SHP77 (cell line): ENCODE results near the gene CLDN9.
A peak's percentile ranks its signal among the peaks of the same experiment; 100 is the strongest.

Experiments used
- DNase-seq, 2 experiments: peaks; one replicate each; lab custom pipeline; 2025; lab: John Stamatoyannopoulos, UW

The CLDN9 gene

GRCh38 chr16:3017794-3018506 lies 5.2 kb downstream of the CLDN9 start, which contains the start of gene CLDN6:
Gene CLDN6, minus strand, starts transcription at chr16:3018183. Its CDS starts 2,162 bp downstream, at chr16:3016021.
- DNase-seq = peak in 1 of 2 experiments; percentile 38

DNA sequence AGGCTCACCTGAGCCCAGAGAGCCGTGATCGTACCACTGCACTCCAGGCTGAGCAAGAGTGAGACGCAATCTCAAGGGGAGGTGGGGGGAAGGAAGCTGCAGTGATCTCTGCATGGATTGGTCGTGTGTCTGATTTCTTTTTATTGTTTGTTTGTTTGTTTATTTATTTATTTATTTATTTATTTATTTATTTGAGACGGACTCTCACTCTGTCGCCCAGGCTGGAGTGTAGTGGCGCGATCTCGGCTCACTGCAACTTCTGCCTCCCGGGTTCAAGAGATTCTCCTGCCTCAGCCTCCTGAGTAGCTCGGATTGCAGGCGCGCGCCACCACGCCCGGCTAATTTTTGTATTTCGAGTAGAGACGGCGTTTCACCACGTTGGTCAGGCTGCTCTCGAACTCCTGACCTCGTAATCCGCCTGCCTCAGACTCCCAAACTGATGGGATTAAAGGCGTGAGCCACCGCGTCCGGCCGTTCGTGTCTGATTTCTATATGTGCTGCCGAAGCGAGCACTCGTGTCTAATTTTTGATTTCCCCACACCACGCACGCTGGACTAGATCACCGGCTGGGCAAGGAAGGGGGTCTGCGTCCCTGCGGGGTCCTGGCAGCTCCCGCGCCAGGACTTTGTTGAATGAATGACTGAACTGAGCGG lies 7.0 kb downstream of the CLDN9 start:
- DNase-seq = no peak

GRCh38 chr16:3020247-3020603 lies 7.5 kb downstream of the CLDN9 start, which contains the start of gene TNFRSF12A:
Gene TNFRSF12A, plus strand, starts transcription at chr16:3020368. Its CDS starts 30 bp downstream, at chr16:3020398.
- DNase-seq = peak in 1 of 2 experiments; percentile 68

- DNase-seq = no peak
Observed at GRCh38 chr16:3020604-3021448, 8.1 kb downstream of the CLDN9 start.

DNA sequence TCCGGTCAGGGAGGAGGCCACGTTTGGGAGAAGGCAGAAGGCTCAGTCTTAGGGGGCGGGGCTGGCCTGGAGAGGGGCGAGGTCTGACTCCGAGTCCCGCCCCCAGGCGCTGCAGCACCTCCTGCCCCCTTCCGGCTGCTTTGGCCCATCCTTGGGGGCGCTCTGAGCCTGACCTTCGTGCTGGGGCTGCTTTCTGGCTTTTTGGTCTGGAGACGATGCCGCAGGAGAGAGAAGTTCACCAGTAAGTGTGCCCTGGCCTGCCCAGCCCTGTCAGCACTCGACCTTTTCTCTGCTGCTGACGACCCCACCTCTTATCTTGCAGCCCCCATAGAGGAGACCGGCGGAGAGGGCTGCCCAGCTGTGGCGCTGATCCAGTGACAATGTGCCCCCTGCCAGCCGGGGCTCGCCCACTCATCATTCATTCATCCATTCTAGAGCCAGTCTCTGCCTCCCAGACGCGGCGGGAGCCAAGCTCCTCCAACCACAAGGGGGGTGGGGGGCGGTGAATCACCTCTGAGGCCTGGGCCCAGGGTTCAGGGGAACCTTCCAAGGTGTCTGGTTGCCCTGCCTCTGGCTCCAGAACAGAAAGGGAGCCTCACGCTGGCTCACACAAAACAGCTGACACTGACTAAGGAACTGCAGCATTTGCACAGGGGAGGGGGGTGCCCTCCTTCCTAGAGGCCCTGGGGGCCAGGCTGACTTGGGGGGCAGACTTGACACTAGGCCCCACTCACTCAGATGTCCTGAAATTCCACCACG lies 8.9 kb downstream of the CLDN9 start:
- peak in 1 of 2 experiments; percentile 41 for DNase-seq

DNA sequence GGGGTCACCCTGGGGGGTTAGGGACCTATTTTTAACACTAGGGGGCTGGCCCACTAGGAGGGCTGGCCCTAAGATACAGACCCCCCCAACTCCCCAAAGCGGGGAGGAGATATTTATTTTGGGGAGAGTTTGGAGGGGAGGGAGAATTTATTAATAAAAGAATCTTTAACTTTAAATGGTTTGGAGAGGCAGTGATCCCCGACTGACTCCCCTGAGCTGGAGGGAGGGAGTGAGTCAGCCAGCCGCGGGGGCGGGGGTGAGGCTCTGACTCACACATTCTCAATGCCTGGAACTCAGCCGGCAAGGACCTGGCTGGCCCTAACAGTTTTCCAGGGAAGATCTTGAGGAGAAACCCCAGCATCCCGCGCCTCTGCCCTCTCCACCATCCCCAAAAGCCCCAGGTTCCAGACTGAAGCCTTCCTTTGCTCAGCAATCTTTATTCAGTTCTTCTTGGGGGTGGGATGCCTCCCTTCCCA lies 9.5 kb downstream of the CLDN9 start:
- no peak for DNase-seq

DNA sequence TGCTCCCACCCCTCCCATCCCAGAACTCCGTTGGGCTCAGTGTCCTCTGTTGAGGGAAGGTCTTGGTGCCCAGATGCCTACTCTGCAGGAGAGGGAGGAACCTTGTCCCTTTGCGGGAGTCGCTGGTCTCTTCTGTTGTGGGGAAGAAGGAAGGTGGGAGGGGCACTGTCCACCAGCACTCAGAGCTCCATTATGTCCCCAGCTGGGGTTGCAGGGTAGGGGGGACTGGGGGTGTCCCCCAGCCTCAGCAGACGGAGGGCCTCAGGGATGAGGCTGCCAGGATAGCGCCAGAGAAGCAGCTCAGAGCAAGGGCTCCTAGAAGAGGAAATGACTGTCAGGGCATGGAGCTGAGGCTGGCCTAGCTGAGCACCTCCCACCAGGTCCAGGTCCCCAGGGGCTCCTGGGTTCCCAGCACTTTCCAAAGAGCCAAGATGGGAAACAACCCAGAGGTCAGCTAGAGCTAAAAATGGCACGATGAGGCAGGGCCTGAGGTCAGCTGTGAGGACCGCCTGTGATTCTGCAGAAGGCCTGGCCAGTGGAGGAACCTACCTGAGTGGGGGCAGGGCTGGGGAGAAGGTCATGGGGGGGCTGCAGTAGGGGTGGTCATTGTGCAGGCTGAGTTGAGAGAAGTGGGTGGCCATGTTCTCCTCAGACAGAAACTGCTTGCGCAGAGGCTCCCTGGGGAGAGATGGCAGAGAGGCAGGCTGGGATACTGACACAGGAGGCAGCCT lies 10.1 kb downstream of the CLDN9 start:
- no peak for DNase-seq

- no peak for DNase-seq
Observed at GRCh38 chr16:3023415-3023668, 10.6 kb downstream of the CLDN9 start.

DNA sequence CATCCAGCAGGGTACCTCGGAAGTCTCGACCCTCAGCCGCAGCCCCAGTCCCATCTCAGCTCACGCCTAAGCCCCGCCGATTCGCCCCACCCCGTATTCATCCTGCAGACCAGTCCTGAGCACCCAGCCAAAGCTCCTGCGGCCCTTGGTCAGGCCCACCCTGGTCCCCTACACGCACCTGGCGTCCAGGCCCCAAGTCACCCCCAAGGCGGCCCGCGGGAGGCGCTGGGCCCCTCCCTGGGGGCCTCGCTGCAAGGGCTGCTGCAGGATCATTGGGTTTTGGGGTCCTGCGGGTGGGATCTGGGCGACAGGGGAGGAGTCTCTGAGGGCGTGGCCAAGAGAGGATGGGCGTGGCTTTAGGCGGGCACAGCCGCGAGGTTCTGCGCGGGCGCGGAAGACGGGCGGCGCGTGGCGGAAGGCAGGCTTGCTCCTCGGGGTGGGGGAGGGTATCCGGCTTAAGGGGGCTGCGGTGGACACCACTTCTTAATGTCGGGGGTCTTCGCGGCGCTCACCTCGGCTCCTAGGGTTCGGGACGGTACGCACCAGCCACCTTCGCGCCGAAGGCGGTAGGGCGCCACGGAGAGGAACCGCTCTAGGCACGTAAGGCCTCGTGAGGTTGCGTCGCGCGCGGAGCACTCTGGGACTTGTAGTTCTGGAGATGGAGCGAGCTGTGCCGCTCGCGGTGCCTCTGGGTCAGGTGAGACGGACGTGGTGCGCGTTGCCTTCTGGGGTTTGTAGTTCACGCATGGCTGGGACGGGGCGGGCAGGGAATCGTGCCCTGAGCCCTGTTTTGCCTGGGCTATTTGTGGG lies 11.2 kb downstream of the CLDN9 start, which contains the start of the genes HCFC1R1 and THOC6:
Gene HCFC1R1, minus strand, starts transcription at position 274 of the 810 bp plus-strand sequence. Its CDS starts 1 bp downstream, at position 273.
Gene THOC6, plus strand, starts transcription at position 367 of the 810 bp plus-strand sequence. Its CDS starts 292 bp downstream, at position 659.
- peak; percentile 96 to 98 for DNase-seq

- no peak for DNase-seq
Observed at GRCh38 chr16:3025032-3026002, 12.6 kb downstream of the CLDN9 start.

DNA sequence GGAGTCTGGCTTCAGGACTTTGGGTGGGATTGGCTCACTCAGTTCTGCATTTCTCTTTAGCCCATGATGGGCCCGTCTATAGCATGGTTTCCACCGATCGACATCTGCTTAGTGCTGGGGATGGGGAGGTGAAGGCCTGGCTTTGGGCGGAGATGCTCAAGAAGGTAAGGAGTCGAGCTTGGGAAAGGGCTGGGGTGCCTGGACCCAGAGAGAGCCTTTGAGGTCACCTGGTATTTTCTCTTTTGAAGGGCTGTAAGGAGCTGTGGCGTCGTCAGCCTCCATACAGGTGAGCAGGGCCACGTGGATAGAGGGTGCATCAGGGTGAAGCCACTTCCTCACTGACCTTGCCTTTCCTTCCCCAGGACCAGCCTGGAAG lies 13.3 kb downstream of the CLDN9 start:
- DNase-seq = no peak

DNA sequence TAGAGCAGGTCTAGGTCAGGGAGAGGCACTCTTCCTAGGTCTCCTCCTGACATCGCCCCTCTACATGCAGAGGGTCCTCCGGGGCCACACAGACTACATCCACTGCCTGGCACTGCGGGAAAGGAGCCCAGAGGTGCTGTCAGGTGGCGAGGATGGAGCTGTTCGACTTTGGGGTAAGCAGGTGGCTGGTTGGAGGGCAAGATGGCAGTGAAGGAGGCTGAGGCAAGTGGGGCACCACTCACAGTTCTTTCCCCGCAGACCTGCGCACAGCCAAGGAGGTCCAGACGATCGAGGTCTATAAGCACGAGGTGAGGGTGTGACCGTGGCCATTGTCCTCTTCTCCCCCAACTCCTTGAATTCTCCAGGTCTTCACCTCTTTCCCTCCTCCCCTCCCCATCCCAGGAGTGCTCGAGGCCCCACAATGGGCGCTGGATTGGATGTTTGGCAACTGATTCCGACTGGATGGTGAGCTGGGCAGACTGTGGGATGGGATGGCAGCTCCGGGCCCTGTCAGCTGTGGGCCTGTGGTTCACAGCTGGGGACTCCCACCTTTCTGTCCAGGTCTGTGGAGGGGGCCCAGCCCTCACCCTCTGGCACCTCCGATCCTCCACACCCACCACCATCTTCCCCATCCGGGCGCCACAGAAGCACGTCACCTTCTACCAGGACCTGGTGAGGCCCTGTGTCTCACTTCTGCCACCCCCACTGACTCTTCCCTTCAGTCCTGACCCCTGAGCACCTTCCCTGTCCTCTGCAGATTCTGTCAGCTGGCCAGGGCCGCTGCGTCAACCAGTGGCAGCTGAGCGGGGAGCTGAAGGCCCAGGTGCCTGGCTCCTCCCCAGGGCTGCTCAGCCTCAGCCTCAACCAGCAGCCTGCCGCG lies 14.1 kb downstream of the CLDN9 start:
- DNase-seq = no peak

DNA sequence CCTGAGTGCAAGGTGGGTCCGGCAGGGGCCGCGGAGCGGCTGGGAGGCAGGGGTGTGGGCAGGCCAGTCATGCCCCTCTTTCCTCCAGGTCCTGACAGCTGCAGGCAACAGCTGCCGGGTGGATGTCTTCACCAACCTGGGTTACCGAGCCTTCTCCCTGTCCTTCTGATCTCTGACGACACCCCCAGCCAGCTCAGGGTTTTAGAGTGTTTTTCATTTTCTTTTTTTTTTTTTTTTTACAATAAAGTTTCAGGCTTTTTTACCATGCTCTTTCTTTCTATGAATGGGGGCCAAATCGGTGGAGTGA lies 14.7 kb downstream of the CLDN9 start:
- no peak for DNase-seq

DNA sequence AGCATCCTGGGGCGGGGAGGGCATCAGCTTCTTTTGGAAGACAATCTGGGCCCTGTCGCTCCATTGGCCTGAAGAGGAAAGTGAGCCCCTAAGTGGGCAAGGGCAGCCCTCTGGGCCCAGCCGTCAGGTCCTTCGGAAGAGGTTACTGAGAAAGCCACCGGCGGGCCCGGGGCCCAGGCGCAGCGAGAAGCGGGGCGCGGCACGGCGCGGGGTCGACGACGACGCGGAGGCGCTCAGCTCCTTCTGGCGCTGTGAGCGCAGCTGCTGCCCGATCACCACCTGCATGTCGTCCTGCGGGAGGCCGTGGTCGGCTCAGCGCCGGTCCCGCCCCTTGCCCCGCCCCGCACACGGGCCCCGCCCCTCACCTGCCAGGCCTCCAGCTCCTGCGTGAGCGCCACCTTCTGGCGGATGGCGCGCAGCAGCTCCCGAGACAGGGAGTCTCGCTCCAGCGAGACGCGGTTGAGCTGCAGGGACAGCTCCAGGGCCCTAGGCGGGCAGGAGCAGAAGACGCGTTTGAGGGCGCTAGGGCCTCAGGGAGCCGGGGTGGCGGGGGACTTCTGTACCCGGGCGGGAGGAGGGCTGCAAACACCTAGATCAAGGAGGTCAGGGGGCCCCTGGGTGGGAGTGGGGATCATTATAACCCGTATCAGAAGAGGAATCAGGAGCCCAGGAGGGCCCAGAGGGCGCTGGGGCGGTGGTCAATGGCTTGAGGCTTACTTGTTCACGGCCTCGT lies 15.4 kb downstream of the CLDN9 start:
- peak; percentile 75 to 82 for DNase-seq

GRCh38 chr16:3028716-3029319 lies 16.1 kb downstream of the CLDN9 start:
- no peak for DNase-seq

DNA sequence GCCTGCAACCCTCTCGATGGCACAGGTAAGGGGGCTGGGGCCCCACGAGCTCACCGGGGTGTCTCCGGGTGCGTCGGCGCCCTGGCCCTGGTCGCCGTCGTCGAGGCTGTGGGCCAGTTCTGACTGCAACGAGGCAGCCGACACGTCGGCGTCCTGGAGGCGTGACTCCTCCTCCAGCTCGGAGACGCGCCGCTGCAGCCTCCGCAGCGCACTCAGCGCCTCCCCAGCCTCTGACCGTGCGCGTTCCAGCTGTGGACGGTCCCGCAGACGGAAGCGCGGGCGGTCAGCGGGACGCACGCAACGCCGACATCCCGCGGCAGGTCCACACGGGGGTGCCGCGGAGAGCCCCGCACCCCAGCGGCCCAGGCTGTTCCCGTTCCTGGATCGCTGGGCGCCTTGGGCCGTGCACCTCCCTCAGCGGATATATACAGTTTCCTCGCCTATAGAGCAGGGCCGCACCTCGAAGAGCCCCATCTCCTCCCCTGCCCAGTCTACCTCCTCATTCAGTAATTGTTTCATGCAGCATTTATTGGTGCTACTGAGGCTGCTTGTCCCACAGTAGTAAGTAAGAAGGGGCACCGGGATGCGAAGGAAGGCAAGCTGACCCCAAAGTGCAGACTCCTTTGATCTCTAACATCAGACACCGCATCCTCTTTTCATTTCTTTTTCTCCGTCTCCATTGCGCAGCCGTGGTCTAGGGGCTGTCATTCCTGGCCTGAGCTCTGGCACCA lies 16.9 kb downstream of the CLDN9 start:
- no peak for DNase-seq
